SK-N-SH (cell line): Measurements from ENCODE around the gene GALNT1. TPM values are rescaled to one million over a fixed set of nuclear protein-coding genes. Genes with fewer than 3 reads are reported as not detected.

ENCODE experiments used
- CTCF ChIA-PET: fragments of 300-600, 350-600 bp; formaldehyde crosslinking; extraction: SDS; loops from one replicate; lab custom pipeline; 2021; lab: Yijun Ruan, JAX
- POLR2A ChIA-PET: fragments of 350-600 bp; sonication (Branson Sonifier 250); formaldehyde crosslinking; extraction: SDS; loops from one replicate; lab custom pipeline; 2020; ENCODE audit warnings: antibody characterized with exemption, inconsistent platforms; lab: Yijun Ruan, JAX
- DNase-seq: peaks from one replicate; pipeline ENCODE4 v3.0.0; 2012
- H2AFZ ChIP-seq: fragments of 200-600 bp; sonication (generic); 2 replicates; pipeline ENCODE4 v1.8.1; 2016; ENCODE audit warnings: antibody characterized with exemption, mild to moderate bottlenecking, low read depth
- H3F3A ChIP-seq: fragments of 200-600 bp; sonication (generic); replicated peaks from 2 replicates; pipeline ENCODE3; 2016; ENCODE audit warnings: antibody characterized with exemption, mild to moderate bottlenecking; ENCODE audit not compliant: insufficient read depth
- H3K27ac ChIP-seq, 2 experiments: fragments of 200-500 bp in 1 of 2; fragments of 200-600 bp in 1 of 2; sonication (Bioruptor generic) in 1 of 2; sonication (generic), shearing (Covaris generic) in 1 of 2; 2 replicates each; pipeline versions ENCODE4 v1.5.1 to v1.6.1; 2014 to 2016; ENCODE audit warnings: low read depth in 2 of 2, inconsistent platforms in 1 of 2, low read length in 1 of 2, mild to moderate bottlenecking in 1 of 2, mixed read lengths in 1 of 2
- H3K27me3 ChIP-seq: fragments of 200-600 bp; sonication (generic), shearing (Covaris generic); 2 replicates; pipeline ENCODE4 v1.6.1; 2016; ENCODE audit warnings: mixed run types; ENCODE audit not compliant: insufficient read depth
- H3K36me3 ChIP-seq, 2 experiments: fragments of 200-500 bp in 1 of 2; fragments of 200-600 bp in 1 of 2; sonication (Bioruptor generic) in 1 of 2; sonication (generic) in 1 of 2; replicated peaks in 1 of 2; 2 replicates each; pipeline versions ENCODE3 to v1.5.1; 2014 to 2016; ENCODE audit warnings: low read length in 1 of 2, mild to moderate bottlenecking in 1 of 2; ENCODE audit not compliant: insufficient read depth in 2 of 2, control insufficient read depth in 1 of 2
- H3K4me1 ChIP-seq, 2 experiments: fragments of 200-500 bp in 1 of 2; fragments of 200-600 bp in 1 of 2; sonication (Bioruptor generic) in 1 of 2; sonication (generic), shearing (Covaris generic) in 1 of 2; 2 replicates each; pipeline versions ENCODE4 v1.5.1 to v1.6.1; 2014 to 2016; ENCODE audit warnings: low read depth in 1 of 2, low read length in 1 of 2, mixed run types in 1 of 2; ENCODE audit not compliant: insufficient read depth in 2 of 2, control insufficient read depth in 1 of 2
- H3K4me2 ChIP-seq: fragments of 200-600 bp; sonication (generic), shearing (Covaris generic); 2 replicates; pipeline ENCODE4 v1.6.1; 2017; ENCODE audit warnings: mixed run types
- H3K4me3 ChIP-seq, 2 experiments: fragments of 200-500 bp in 1 of 2; fragments of 200-600 bp in 1 of 2; sonication (Bioruptor generic) in 1 of 2; sonication (generic), shearing (Covaris generic) in 1 of 2; 2 replicates each; pipeline versions ENCODE4 v1.5.1 to v1.8.1; 2014 to 2016; ENCODE audit warnings: low read depth in 2 of 2, inconsistent platforms in 1 of 2, low read length in 1 of 2, mild to moderate bottlenecking in 1 of 2, mixed read lengths in 1 of 2, moderate library complexity in 1 of 2
- H3K79me2 ChIP-seq: fragments of 200-600 bp; sonication (generic); 2 replicates; pipeline ENCODE4 v1.8.1; 2017; ENCODE audit warnings: mild to moderate bottlenecking; ENCODE audit not compliant: insufficient read depth
- H3K9ac ChIP-seq: fragments of 200-600 bp; sonication (generic); 2 replicates; pipeline ENCODE4 v1.6.1; 2017; ENCODE audit warnings: mixed run types
- H3K9me2 ChIP-seq: fragments of 200-600 bp; sonication (generic); 2 replicates; pipeline ENCODE4 v1.6.1; 2017; ENCODE audit warnings: mixed run types
- H3K9me3 ChIP-seq: fragments of 200-600 bp; sonication (generic); 2 replicates; pipeline ENCODE4 v1.6.1; 2017; ENCODE audit warnings: mixed run types, mild to moderate bottlenecking, moderate library complexity
- H4K20me1 ChIP-seq: fragments of 200-600 bp; sonication (generic); 2 replicates; pipeline ENCODE4 v1.6.1; 2017; ENCODE audit warnings: mild to moderate bottlenecking, mixed run types; ENCODE audit not compliant: insufficient read depth
- CHD2 ChIP-seq: fragments of 150-350 bp; IDR thresholded peaks from 2 replicates; pipeline ENCODE4 v1.6.1; 2018; ENCODE audit warnings: low read length; ENCODE audit not compliant: partially characterized antibody
- CTCF ChIP-seq: fragments of 200-600 bp; sonication (generic); IDR thresholded peaks from 2 replicates; pipeline ENCODE4 v1.6.1; 2017; ENCODE audit warnings: antibody characterized with exemption, mild to moderate bottlenecking, moderate library complexity
- EP300 ChIP-seq, 2 experiments: IDR thresholded peaks; 2 replicates each; pipeline versions ENCODE4 v1.4.0 to v1.6.1; 2012; ENCODE audit warnings: borderline replicate concordance in 1 of 2, low read depth in 1 of 2, low read length in 1 of 2
- EZH2phosphoT487 ChIP-seq: fragments of 200-600 bp; sonication (generic); IDR thresholded peaks from 2 replicates; pipeline ENCODE4 v1.6.1; 2017; ENCODE audit warnings: low read depth, mixed run types, mild to moderate bottlenecking, antibody characterized with exemption, moderate library complexity, borderline replicate concordance
- FOSL2 ChIP-seq: IDR thresholded peaks from 2 replicates; pipeline ENCODE4 v1.4.0; 2012; ENCODE audit warnings: low read depth, mild to moderate bottlenecking, moderate library complexity, borderline replicate concordance
- FOXJ3 ChIP-seq: sonication (generic); formaldehyde crosslinking; IDR thresholded peaks from 2 replicates; pipeline ENCODE4 v1.5.1; 2020; ENCODE audit warnings: mild to moderate bottlenecking, missing genetic modification reagents
- FOXM1 ChIP-seq: IDR thresholded peaks from 2 replicates; pipeline ENCODE4 v1.4.0; 2012; ENCODE audit warnings: low read depth, mild to moderate bottlenecking
- GABPA ChIP-seq: IDR thresholded peaks from 2 replicates; pipeline ENCODE4 v1.4.0; 2012; ENCODE audit warnings: low read depth, mild to moderate bottlenecking
- GATA2 ChIP-seq: sonication (generic); formaldehyde crosslinking; IDR thresholded peaks from 2 replicates; pipeline ENCODE4 v1.5.0; 2020; ENCODE audit warnings: mild to moderate bottlenecking, missing genetic modification reagents
- MEF2A ChIP-seq: IDR thresholded peaks from 2 replicates; pipeline ENCODE4 v1.4.0; 2012; ENCODE audit warnings: low read depth, borderline replicate concordance
- MXI1 ChIP-seq: IDR thresholded peaks from 2 replicates; pipeline ENCODE4 v1.6.1; 2012; ENCODE audit warnings: mild to moderate bottlenecking, low read depth, low read length, improper control_type of control experiment
- RAD21 ChIP-seq: IDR thresholded peaks from 2 replicates; pipeline ENCODE4 v1.6.1; 2012; ENCODE audit warnings: mild to moderate bottlenecking, low read length
- RXRA ChIP-seq: IDR thresholded peaks from 2 replicates; pipeline ENCODE4 v1.4.0; 2012; ENCODE audit warnings: low read depth, mild to moderate bottlenecking, borderline replicate concordance
- SMC3 ChIP-seq: IDR thresholded peaks from 2 replicates; pipeline ENCODE4 v1.6.1; 2012; ENCODE audit warnings: low read depth, low read length, improper control_type of control experiment
- TCF12 ChIP-seq: IDR thresholded peaks from 2 replicates; pipeline ENCODE4 v1.4.0; 2012
- USF1 ChIP-seq: IDR thresholded peaks from 2 replicates; pipeline ENCODE4 v1.4.0; 2012; ENCODE audit warnings: low read depth, borderline replicate concordance
- ZBTB33 ChIP-seq: IDR thresholded peaks from 2 replicates; pipeline ENCODE4 v1.4.0; 2012; ENCODE audit warnings: low read depth, borderline replicate concordance
- WGBS: methylation state at CpG from one replicate; pipeline ENCODE4 v1.1.6; 2017; ENCODE audit warnings: low lambda C conversion rate; 5-methylcytosine and 5-hydroxymethylcytosine counted together
- polyA plus RNA-seq, 3 experiments: library from polyadenylated mRNA; depleted of rRNA; stranded (reverse); fragments of >200 nt; gene quantifications; 2 replicates each; pipeline ENCODE4 v1.2.3, GENCODE V29; 2012

Gene GALNT1
- polyA plus RNA-seq, 1 of the 3 experiments (the other 2 are of a cell fraction) = 15.7 TPM

GRCh38 chr18:35641916-35642315 is 60.4 kb downstream of the GALNT1 start:
- no peak for TF ChIP-seq SMC3
- TF ChIP-seq RXRA = no peak
- no peak for TF ChIP-seq MEF2A
- TF ChIP-seq GATA2 (CRISPR knock-in tag) = no peak
- H3K79me2 ChIP-seq = no peaks in the 10 kb centered on the region; the same call in 1 of the 2 replicates
- 97% methylated on average over 3 of the region's 3 CpGs for WGBS

GRCh38 chr18:35642802-35643201 is 61.3 kb downstream of the GALNT1 start:
- no peak for DNase-seq
- H3K27me3 ChIP-seq = no peaks in the 10 kb centered on the region
- no peak overlapping the region for H3K4me2 ChIP-seq
- H3K9ac ChIP-seq = no peak overlapping the region
- no peak for TF ChIP-seq USF1
- no peak for TF ChIP-seq CHD2
- TF ChIP-seq ZBTB33 = no peak
- no peak for TF ChIP-seq TCF12
- no peak for TF ChIP-seq FOSL2
- no peak for TF ChIP-seq MXI1
- H3K36me3 ChIP-seq = no peaks in the 10 kb centered on the region
- no peaks in the 10 kb centered on the region for H3K4me1 ChIP-seq
- ChIA-PET CTCF (no interaction called here), POLR2A (no interaction called here)
- no peak overlapping the region for H3K4me3 ChIP-seq
- H3F3A ChIP-seq = no peaks in the 10 kb centered on the region
- no peak overlapping the region for H2AFZ ChIP-seq
- no peaks in the 10 kb centered on the region for H3K9me3 ChIP-seq
- H3K27ac ChIP-seq = no peak overlapping the region
- WGBS = 93% methylated on average over 3 of the region's 4 CpGs
- 0 out of 2 replicates have a peak, but pooled peaks cover 2% of the 10 kb centered on the region for H4K20me1 ChIP-seq
- peaks cover 5% of the 10 kb centered on the region for H3K79me2 ChIP-seq
- H3K9me2 ChIP-seq = no peaks in the 10 kb centered on the region

More at GRCh38 chr18:35641916-35642315, 60.4 kb downstream of the GALNT1 start:
- H4K20me1 ChIP-seq = 0 out of 2 replicates have a peak, but pooled peaks cover 2% of the 10 kb centered on the region
- no peaks in the 10 kb centered on the region for H3K9me2 ChIP-seq
- H3K4me3 ChIP-seq = no peak overlapping the region
- CTCF ChIA-PET = no interaction called here
- no peak overlapping the region for H3K27ac ChIP-seq
- no peaks in the 10 kb centered on the region for H3F3A ChIP-seq
- H3K36me3 ChIP-seq = no peaks in the 10 kb centered on the region
- no peak overlapping the region for H2AFZ ChIP-seq
- H3K4me1 ChIP-seq = no peaks in the 10 kb centered on the region
- POLR2A ChIA-PET = no interaction called here
- H3K4me2 ChIP-seq = no peak overlapping the region
- DNase-seq = no peak
- no peaks in the 10 kb centered on the region for H3K9me3 ChIP-seq
- H3K9ac ChIP-seq = no peak overlapping the region
- H3K27me3 ChIP-seq = no peaks in the 10 kb centered on the region

GRCh38 chr18:35646449-35646848 is 64.9 kb downstream of the GALNT1 start:
- no peaks in the 10 kb centered on the region for H3K36me3 ChIP-seq
- no peak for DNase-seq
- CTCF ChIA-PET = no interaction called here
- no peak overlapping the region for H2AFZ ChIP-seq
- no peak overlapping the region for H3K27ac ChIP-seq
- H4K20me1 ChIP-seq = 0 out of 2 replicates have a peak, but pooled peaks cover 2% of the 10 kb centered on the region
- H3K4me1 ChIP-seq = no peaks in the 10 kb centered on the region
- H3K79me2 ChIP-seq = peaks cover 11% of the 10 kb centered on the region
- no peaks in the 10 kb centered on the region for H3K9me2 ChIP-seq
- no peak overlapping the region for H3K4me2 ChIP-seq
- no peak overlapping the region for H3K4me3 ChIP-seq
- peaks cover 9% of the 10 kb centered on the region for H3K9me3 ChIP-seq
- POLR2A ChIA-PET = no interaction called here
- H3F3A ChIP-seq = no peaks in the 10 kb centered on the region
- H3K27me3 ChIP-seq = no peaks in the 10 kb centered on the region
- no peak overlapping the region for H3K9ac ChIP-seq
- no peak for TF ChIP-seq CTCF
- no peak for TF ChIP-seq RXRA
- TF ChIP-seq EP300 (IDR thresholded peaks at IDR 0.05; ENCODE audit: borderline replicate concordance in 1 of 2, low read depth in 1 of 2, low read length in 1 of 2) = no peak
- TF ChIP-seq EZH2phosphoT487 = no peak
- TF ChIP-seq RAD21 = no peak
- no peak for TF ChIP-seq MEF2A
- TF ChIP-seq GABPA = no peak
- no peak for TF ChIP-seq MXI1
- TF ChIP-seq FOXJ3 (CRISPR knock-in tag) = no peak
- no peak for TF ChIP-seq FOXM1
